HepG2 (cell line): ENCODE results near the gene NDUFAF8. TPM values are rescaled to one million over a fixed set of nuclear protein-coding genes. Genes with fewer than 3 reads are reported as not detected.

Source experiments
- CENPX ChIP-seq: sonication (generic); formaldehyde crosslinking; IDR thresholded peaks from 2 replicates; pipeline ENCODE4 v1.9.0; 2021; ENCODE audit warnings: mild to moderate bottlenecking, missing genetic modification reagents, moderate library complexity
- FOXA1 ChIP-seq, 2 experiments: fragments of 450-650 bp in 1 of 2; sonication (generic) in 1 of 2; formaldehyde crosslinking in 1 of 2; IDR thresholded peaks; 2 replicates each; pipeline versions ENCODE4 v1.4.0 to v1.6.1; 2016 to 2020; ENCODE audit warnings: missing genetic modification reagents in 1 of 2
- FOXA3 ChIP-seq: IDR thresholded peaks from 2 replicates; pipeline ENCODE4 v1.6.1; 2016; ENCODE audit warnings: missing genetic modification reagents, missing compliant biosample characterization
- HIVEP1 ChIP-seq: sonication (generic); formaldehyde crosslinking; IDR thresholded peaks from 2 replicates; pipeline ENCODE4 v1.4.0; 2020; ENCODE audit warnings: mild to moderate bottlenecking, missing genetic modification reagents
- HOXA9 ChIP-seq: sonication (generic); formaldehyde crosslinking; IDR thresholded peaks from 2 replicates; pipeline ENCODE4 v1.8.1; 2022; ENCODE audit warnings: missing genetic modification reagents, mild to moderate bottlenecking, moderate library complexity, borderline replicate concordance
- IRX3 ChIP-seq: sonication (generic); formaldehyde crosslinking; IDR thresholded peaks from 2 replicates; pipeline ENCODE4 v1.8.1; 2023; ENCODE audit warnings: mild to moderate bottlenecking, low read depth, missing genetic modification reagents, borderline replicate concordance
- MAFF ChIP-seq: IDR thresholded peaks from 2 replicates; pipeline ENCODE4 v1.6.1; 2011; ENCODE audit warnings: low read depth, low read length, improper control_type of control experiment
- MLLT10 ChIP-seq: sonication (generic); formaldehyde crosslinking; IDR thresholded peaks from 2 replicates; pipeline ENCODE4 v1.4.0; 2020; ENCODE audit warnings: missing genetic modification reagents
- MTA1 ChIP-seq: sonication (generic); formaldehyde crosslinking; IDR thresholded peaks from 2 replicates; pipeline ENCODE4 v1.4.0; 2020; ENCODE audit warnings: missing genetic modification reagents, mild to moderate bottlenecking, borderline replicate concordance
- PHF21A ChIP-seq: sonication (generic); formaldehyde crosslinking; IDR thresholded peaks from 2 replicates; pipeline ENCODE4 v1.5.0; 2020; ENCODE audit warnings: mild to moderate bottlenecking, missing genetic modification reagents
- SRSF4 ChIP-seq: fragments of 200-400 bp; formaldehyde crosslinking; IDR thresholded peaks from one replicate; pipeline ENCODE4 v1.6.1; 2018; ENCODE audit warnings: mild to moderate bottlenecking, low read depth, low read length, moderate library complexity; ENCODE audit not compliant: poor library complexity, severe bottlenecking
- TMF1 ChIP-seq: sonication (generic); formaldehyde crosslinking; IDR thresholded peaks from 2 replicates; pipeline ENCODE4 v1.8.1; 2022; ENCODE audit warnings: low read depth, missing genetic modification reagents
- TRIM24 ChIP-seq: sonication (generic); formaldehyde crosslinking; IDR thresholded peaks from 2 replicates; pipeline ENCODE4 v1.8.0; 2022; ENCODE audit warnings: mild to moderate bottlenecking, missing genetic modification reagents
- ZFP90 ChIP-seq: sonication (generic); formaldehyde crosslinking; IDR thresholded peaks from 2 replicates; pipeline ENCODE4 v1.8.0; 2022; ENCODE audit warnings: missing genetic modification reagents, mild to moderate bottlenecking, inconsistent platforms, borderline replicate concordance
- ZNF225 ChIP-seq: sonication (generic); formaldehyde crosslinking; IDR thresholded peaks from 2 replicates; pipeline ENCODE4 v1.4.0; 2020; ENCODE audit warnings: mild to moderate bottlenecking, missing genetic modification reagents
- ZNF296 ChIP-seq: sonication (generic); formaldehyde crosslinking; conservative IDR thresholded peaks from 2 replicates; pipeline ENCODE4 v1.5.0; 2020; ENCODE audit warnings: mild to moderate bottlenecking, missing genetic modification reagents
- ZNF431 ChIP-seq: sonication (generic); formaldehyde crosslinking; IDR thresholded peaks from 2 replicates; pipeline ENCODE4 v1.9.0; 2022; ENCODE audit warnings: missing genetic modification reagents, low read depth, mild to moderate bottlenecking, borderline replicate concordance
- ZNF652 ChIP-seq: IDR thresholded peaks from 2 replicates; pipeline ENCODE4 v1.6.1; 2016; ENCODE audit warnings: low read depth, borderline replicate concordance
- ZNF788 ChIP-seq: sonication (generic); formaldehyde crosslinking; IDR thresholded peaks from 2 replicates; pipeline ENCODE4 v1.5.0; 2020; ENCODE audit warnings: mild to moderate bottlenecking, missing genetic modification reagents, borderline replicate concordance
- ZNF879 ChIP-seq: sonication (generic); formaldehyde crosslinking; IDR thresholded peaks from 2 replicates; pipeline ENCODE4 v1.8.1; 2023; ENCODE audit warnings: missing genetic modification reagents
- ZSCAN25 ChIP-seq: sonication (generic); formaldehyde crosslinking; IDR thresholded peaks from 2 replicates; pipeline ENCODE4 v1.8.0; 2022; ENCODE audit warnings: mild to moderate bottlenecking, missing genetic modification reagents
- polyA plus RNA-seq, 8 experiments: library from polyadenylated mRNA; depleted of rRNA in 3 of 8; stranded (reverse) in 7 of 8; unstranded in 1 of 8; fragments of >200 nt; fragmentation: Illumina TruSeq in 4 of 8; extraction: Trizol in 4 of 8; gene quantifications; 2 replicates each; pipeline versions ENCODE4 v1.2.1 to v1.2.3, GENCODE V29; 2011 to 2016; ENCODE audit warnings: low read depth in 4 of 8, missing spikeins in 1 of 8, mixed read lengths in 1 of 8; ENCODE audit not compliant: insufficient read depth in 1 of 8
- total RNA-seq, 5 experiments: library from RNA; depleted of rRNA; stranded (reverse); fragments of >200 nt; fragmentation: Illumina TruSeq; extraction: Trizol; gene quantifications; 2 replicates each; pipeline ENCODE4 v1.2.3, GENCODE V29; 2016; ENCODE audit warnings: low read depth in 1 of 5
- TF ChIP-seq, protein P1 (sequence below): sonication (generic); formaldehyde crosslinking; IDR thresholded peaks from 2 replicates; pipeline ENCODE4 v1.5.1; 2020; ENCODE audit warnings: mild to moderate bottlenecking, missing genetic modification reagents
- TF ChIP-seq, protein P2 (sequence below): sonication (generic); formaldehyde crosslinking; IDR thresholded peaks from 2 replicates; pipeline ENCODE4 v1.4.0; 2020; ENCODE audit warnings: mild to moderate bottlenecking, low read depth, missing genetic modification reagents
- TF ChIP-seq, protein P3 (sequence below): sonication (generic); formaldehyde crosslinking; IDR thresholded peaks from 2 replicates; pipeline ENCODE4 v1.9.0; 2021; ENCODE audit warnings: missing genetic modification reagents, borderline replicate concordance

Gene NDUFAF8
- total and polyA plus RNA-seq, 2 of the 13 experiments (the other 11 are each of a cell fraction or from before 2014, with no cell fraction given): 75.6 to 233 TPM

DNA sequence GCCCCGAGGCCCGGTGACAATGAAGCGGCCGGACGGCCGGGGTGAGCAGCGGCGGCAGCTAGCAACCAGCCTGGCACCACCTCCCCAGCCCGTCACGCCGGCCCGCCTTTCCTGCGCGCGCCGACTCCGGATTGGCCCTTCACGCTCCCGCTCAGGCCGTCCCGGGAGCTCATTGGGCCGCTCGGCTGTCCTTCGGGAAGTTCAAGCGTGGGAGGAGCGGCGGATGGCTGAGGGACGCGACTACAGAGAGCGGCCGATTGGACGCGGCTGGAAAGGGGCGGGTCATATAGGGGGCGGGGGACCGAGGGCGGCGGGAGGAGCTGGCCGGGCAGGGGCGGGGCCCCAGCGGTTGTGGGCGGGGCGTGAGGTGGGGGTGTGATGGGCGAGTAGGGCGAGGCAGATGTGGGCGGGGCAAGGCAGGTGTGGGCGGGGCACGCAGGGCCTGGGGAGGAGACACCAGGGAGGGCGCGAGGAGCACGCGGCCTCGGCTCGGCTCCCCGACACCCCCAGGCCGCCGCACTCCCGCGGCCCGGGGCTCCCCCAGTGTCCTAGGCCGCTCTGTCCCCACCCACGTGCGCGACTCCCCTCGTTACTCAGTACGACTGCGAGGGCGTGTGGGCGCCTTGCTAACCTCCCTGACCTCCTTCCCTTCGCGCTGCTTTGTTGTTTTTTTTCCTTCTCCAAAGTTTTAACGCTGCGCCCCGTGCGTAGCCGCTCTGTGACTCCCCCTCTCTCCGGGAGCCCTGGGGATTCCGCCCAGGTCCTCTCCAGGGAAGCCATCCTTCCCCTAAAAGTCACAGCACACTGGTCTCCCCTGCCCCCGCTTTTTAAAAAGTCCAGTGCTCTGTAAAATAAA, 16.0 kb upstream of the NDUFAF8 start, which contains the start of gene CEP131 (continued):
- TF ChIP-seq, protein P1, sequence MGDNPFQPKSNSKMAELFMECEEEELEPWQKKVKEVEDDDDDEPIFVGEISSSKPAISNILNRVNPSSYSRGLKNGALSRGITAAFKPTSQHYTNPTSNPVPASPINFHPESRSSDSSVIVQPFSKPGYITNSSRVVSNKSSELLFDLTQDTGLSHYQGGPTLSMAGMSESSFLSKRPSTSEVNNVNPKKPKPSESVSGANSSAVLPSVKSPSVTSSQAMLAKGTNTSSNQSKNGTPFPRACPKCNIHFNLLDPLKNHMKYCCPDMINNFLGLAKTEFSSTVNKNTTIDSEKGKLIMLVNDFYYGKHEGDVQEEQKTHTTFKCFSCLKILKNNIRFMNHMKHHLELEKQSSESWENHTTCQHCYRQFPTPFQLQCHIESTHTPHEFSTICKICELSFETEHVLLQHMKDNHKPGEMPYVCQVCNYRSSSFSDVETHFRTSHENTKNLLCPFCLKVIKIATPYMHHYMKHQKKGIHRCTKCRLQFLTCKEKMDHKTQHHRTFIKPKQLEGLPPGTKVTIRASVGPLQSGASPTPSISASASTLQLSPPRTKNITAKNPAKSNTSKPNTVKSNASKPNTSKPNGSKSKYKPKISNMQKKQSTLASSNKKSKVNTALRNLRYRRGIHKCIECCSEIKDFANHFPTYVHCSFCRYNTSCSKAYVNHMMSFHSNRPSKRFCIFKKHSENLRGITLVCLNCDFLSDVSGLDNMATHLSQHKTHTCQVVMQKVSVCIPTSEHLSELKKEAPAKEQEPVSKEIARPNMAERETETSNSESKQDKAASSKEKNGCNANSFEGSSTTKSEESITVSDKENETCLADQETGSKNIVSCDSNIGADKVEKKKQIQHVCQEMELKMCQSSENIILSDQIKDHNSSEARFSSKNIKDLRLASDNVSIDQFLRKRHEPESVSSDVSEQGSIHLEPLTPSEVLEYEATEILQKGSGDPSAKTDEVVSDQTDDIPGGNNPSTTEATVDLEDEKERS (CRISPR knock-in tag): peak; percentile 65; the same call in 1 of the 2 replicates
- no peak for TF ChIP-seq CENPX (CRISPR knock-in tag)
- TF ChIP-seq, protein P2, sequence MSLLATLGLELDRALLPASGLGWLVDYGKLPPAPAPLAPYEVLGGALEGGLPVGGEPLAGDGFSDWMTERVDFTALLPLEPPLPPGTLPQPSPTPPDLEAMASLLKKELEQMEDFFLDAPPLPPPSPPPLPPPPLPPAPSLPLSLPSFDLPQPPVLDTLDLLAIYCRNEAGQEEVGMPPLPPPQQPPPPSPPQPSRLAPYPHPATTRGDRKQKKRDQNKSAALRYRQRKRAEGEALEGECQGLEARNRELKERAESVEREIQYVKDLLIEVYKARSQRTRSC (CRISPR knock-in tag): no peak
- TF ChIP-seq TMF1: peak; percentile 97
- TF ChIP-seq ZFP90: no peak; the same call in 1 of the 2 replicates
- 0 out of 2 replicates have a peak, but pooled peaks have one; percentile 14 for TF ChIP-seq ZSCAN25 (CRISPR knock-in tag)
- TF ChIP-seq SRSF4: no peak
- TF ChIP-seq ZNF296 (CRISPR knock-in tag): 0 out of 2 replicates have a peak, but pooled peaks have one; percentile 67
- no peak; the same call in 1 of the 2 replicates for TF ChIP-seq ZNF879
- no peak for TF ChIP-seq TRIM24
- peak; percentile 93 for TF ChIP-seq IRX3 (CRISPR knock-in tag)
- TF ChIP-seq FOXA1 (IDR thresholded peaks at IDR 0.05): no peak
- TF ChIP-seq FOXA1 (CRISPR knock-in tag; IDR thresholded peaks at IDR 0.05): peak; percentile 20; the same call in 1 of the 2 replicates
- no peak for TF ChIP-seq ZNF225 (CRISPR knock-in tag)
- TF ChIP-seq ZNF431: peak; percentile 79
- TF ChIP-seq HOXA9 (CRISPR knock-in tag): no peak
- no peak for TF ChIP-seq PHF21A (CRISPR knock-in tag)
- TF ChIP-seq ZNF788 (CRISPR knock-in tag): peak; percentile 20
- TF ChIP-seq MLLT10 (CRISPR knock-in tag): no peak
- TF ChIP-seq MTA1: no peak
- TF ChIP-seq ZNF652 (CRISPR knock-in tag): no peak
- no peak; the same call in 1 of the 2 replicates for TF ChIP-seq FOXA3 (CRISPR knock-in tag)
- peak; percentile 80 for TF ChIP-seq HIVEP1 (CRISPR knock-in tag)
- TF ChIP-seq, protein P3, sequence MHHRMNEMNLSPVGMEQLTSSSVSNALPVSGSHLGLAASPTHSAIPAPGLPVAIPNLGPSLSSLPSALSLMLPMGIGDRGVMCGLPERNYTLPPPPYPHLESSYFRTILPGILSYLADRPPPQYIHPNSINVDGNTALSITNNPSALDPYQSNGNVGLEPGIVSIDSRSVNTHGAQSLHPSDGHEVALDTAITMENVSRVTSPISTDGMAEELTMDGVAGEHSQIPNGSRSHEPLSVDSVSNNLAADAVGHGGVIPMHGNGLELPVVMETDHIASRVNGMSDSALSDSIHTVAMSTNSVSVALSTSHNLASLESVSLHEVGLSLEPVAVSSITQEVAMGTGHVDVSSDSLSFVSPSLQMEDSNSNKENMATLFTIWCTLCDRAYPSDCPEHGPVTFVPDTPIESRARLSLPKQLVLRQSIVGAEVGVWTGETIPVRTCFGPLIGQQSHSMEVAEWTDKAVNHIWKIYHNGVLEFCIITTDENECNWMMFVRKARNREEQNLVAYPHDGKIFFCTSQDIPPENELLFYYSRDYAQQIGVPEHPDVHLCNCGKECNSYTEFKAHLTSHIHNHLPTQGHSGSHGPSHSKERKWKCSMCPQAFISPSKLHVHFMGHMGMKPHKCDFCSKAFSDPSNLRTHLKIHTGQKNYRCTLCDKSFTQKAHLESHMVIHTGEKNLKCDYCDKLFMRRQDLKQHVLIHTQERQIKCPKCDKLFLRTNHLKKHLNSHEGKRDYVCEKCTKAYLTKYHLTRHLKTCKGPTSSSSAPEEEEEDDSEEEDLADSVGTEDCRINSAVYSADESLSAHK (CRISPR knock-in tag): no peak
- no peak for TF ChIP-seq MAFF
